22Rv1 (cell line): Measurements from ENCODE around the gene NUP153.

Experiments
- CTCF ChIP-seq: fragments of 450-650 bp; IDR thresholded peaks from 2 replicates; pipeline ENCODE4 v1.5.1; 2017; ENCODE audit warnings: mild to moderate bottlenecking
- ZFX ChIP-seq: fragments of 450-650 bp; IDR thresholded peaks from 2 replicates; pipeline ENCODE4 v1.6.1; 2017; ENCODE audit warnings: antibody characterized with exemption, borderline replicate concordance

- TF ChIP-seq CTCF (no peak), ZFX (no peak)
Observed at GRCh38 chr6:17577059-17577458, 129.7 kb downstream of the NUP153 start.
